ENCODE data around the gene SLC34A1.

GRCh38 chr5:177366528-177367322, 17.5 kb upstream of the SLC34A1 start:
- TF ChIP-seq, protein P1, sequence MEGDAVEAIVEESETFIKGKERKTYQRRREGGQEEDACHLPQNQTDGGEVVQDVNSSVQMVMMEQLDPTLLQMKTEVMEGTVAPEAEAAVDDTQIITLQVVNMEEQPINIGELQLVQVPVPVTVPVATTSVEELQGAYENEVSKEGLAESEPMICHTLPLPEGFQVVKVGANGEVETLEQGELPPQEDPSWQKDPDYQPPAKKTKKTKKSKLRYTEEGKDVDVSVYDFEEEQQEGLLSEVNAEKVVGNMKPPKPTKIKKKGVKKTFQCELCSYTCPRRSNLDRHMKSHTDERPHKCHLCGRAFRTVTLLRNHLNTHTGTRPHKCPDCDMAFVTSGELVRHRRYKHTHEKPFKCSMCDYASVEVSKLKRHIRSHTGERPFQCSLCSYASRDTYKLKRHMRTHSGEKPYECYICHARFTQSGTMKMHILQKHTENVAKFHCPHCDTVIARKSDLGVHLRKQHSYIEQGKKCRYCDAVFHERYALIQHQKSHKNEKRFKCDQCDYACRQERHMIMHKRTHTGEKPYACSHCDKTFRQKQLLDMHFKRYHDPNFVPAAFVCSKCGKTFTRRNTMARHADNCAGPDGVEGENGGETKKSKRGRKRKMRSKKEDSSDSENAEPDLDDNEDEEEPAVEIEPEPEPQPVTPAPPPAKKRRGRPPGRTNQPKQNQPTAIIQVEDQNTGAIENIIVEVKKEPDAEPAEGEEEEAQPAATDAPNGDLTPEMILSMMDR (IDR thresholded peaks at IDR 0.05; ENCODE audit: insufficient read depth, low read depth, low read length): no peak
- TF ChIP-seq EZH2 (IDR thresholded peaks at IDR 0.05; ENCODE audit: insufficient read depth, low read length): no peak

Measured in astrocyte (in vitro differentiated cells and primary cell).